DND-41 (cell line): ENCODE data around the gene SLC43A3.

ENCODE experiments used
- ATAC-seq: fragments of 200-7000 bp; cut with Tn5 transposase; 3 replicates; pipeline ENCODE4 v1.9.1; 2021; ENCODE audit warnings: low read depth; ENCODE audit not compliant: insufficient read depth
- DNase-seq: peaks from one replicate; pipeline ENCODE4 v3.0.0-alpha.2; 2020
- H2AFZ ChIP-seq: 2 replicates; pipeline ENCODE4 v1.6.0; 2012; ENCODE audit warnings: low read depth, low read length
- H3K27ac ChIP-seq: 2 replicates; pipeline ENCODE4 v1.5.1; 2012; ENCODE audit warnings: low read length, inconsistent platforms
- H3K27me3 ChIP-seq: fragments of 200-600 bp; sonication (generic); 2 replicates; pipeline ENCODE4 v1.6.0; 2012; ENCODE audit warnings: low read length, mild to moderate bottlenecking, inconsistent platforms; ENCODE audit not compliant: insufficient read depth, poor library complexity
- H3K36me3 ChIP-seq: 2 replicates; pipeline ENCODE4 v1.5.1; 2012; ENCODE audit warnings: low read length, inconsistent platforms; ENCODE audit not compliant: insufficient read depth
- H3K4me1 ChIP-seq: 2 replicates; pipeline ENCODE4 v1.5.1; 2012; ENCODE audit warnings: mild to moderate bottlenecking, low read length; ENCODE audit not compliant: insufficient read depth
- H3K4me2 ChIP-seq: 2 replicates; pipeline ENCODE4 v1.6.0; 2012; ENCODE audit warnings: mild to moderate bottlenecking, moderate library complexity, low read length, inconsistent platforms; ENCODE audit not compliant: insufficient read depth
- H3K4me3 ChIP-seq, 2 experiments: fragments of 200-600 bp in 1 of 2; shearing (Covaris generic) in 1 of 2; 2 replicates each; pipeline ENCODE4 v1.5.1; 2012 to 2016; ENCODE audit warnings: inconsistent platforms in 2 of 2, low read length in 2 of 2, mild to moderate bottlenecking in 2 of 2, low read depth in 1 of 2, moderate library complexity in 1 of 2
- H3K79me2 ChIP-seq: 2 replicates; pipeline ENCODE4 v1.6.0; 2012; ENCODE audit warnings: low read length, inconsistent platforms; ENCODE audit not compliant: insufficient read depth
- H3K9ac ChIP-seq: 2 replicates; pipeline ENCODE4 v1.6.0; 2012; ENCODE audit warnings: low read depth, mild to moderate bottlenecking, inconsistent platforms, low read length, moderate library complexity
- H3K9me3 ChIP-seq: 2 replicates; pipeline ENCODE4 v1.5.1; 2012; ENCODE audit warnings: low read length, moderate library complexity, mild to moderate bottlenecking, inconsistent platforms; ENCODE audit not compliant: insufficient read depth, severe bottlenecking
- H4K20me1 ChIP-seq: 2 replicates; pipeline ENCODE4 v1.6.0; 2012; ENCODE audit warnings: low read length; ENCODE audit not compliant: insufficient read depth
- EZH2 ChIP-seq: IDR thresholded peaks from 3 replicates; pipeline ENCODE4 v1.6.1; 2012; ENCODE audit warnings: borderline replicate concordance, low read depth, mild to moderate bottlenecking, moderate library complexity, low read length, inconsistent platforms; ENCODE audit not compliant: severe bottlenecking
- TF ChIP-seq, protein P1 (sequence below): IDR thresholded peaks from 2 replicates; pipeline ENCODE4 v1.5.1; 2012; ENCODE audit warnings: borderline replicate concordance, low read length, moderate library complexity, mild to moderate bottlenecking; ENCODE audit not compliant: poor library complexity, severe bottlenecking; ENCODE audit errors: extremely low read depth

The SLC43A3 gene

DNA sequence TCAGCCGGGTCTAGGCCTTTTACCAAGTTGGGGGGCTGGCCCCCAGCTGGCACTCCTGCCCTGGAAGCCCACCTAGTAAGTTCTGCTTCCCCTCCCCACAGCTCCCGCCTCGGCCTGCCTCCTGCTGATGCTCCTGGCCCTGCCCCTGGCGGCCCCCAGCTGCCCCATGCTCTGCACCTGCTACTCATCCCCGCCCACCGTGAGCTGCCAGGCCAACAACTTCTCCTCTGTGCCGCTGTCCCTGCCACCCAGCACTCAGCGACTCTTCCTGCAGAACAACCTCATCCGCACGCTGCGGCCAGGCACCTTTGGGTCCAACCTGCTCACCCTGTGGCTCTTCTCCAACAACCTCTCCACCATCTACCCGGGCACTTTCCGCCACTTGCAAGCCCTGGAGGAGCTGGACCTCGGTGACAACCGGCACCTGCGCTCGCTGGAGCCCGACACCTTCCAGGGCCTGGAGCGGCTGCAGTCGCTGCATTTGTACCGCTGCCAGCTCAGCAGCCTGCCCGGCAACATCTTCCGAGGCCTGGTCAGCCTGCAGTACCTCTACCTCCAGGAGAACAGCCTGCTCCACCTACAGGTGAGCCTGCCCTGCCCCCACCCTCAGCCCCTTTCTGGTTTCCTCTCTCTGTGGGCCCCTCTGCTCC is 40.7 kb upstream of the SLC43A3 start:
- Histone ChIP-seq H3K4me2 (no peak overlapping the region), H3K4me1 (no peaks in the 10 kb centered on the region), H3K27me3 (no peaks in the 10 kb centered on the region), H3K36me3 (no peaks in the 10 kb centered on the region), H3K79me2 (no peaks in the 10 kb centered on the region), H2AFZ (no peak overlapping the region), H3K4me3 (no peak overlapping the region), H3K9me3 (no peaks in the 10 kb centered on the region), H3K27ac (no peak overlapping the region), H3K9ac (no peak overlapping the region), H4K20me1 (no peaks in the 10 kb centered on the region)
- TF ChIP-seq, protein P1, sequence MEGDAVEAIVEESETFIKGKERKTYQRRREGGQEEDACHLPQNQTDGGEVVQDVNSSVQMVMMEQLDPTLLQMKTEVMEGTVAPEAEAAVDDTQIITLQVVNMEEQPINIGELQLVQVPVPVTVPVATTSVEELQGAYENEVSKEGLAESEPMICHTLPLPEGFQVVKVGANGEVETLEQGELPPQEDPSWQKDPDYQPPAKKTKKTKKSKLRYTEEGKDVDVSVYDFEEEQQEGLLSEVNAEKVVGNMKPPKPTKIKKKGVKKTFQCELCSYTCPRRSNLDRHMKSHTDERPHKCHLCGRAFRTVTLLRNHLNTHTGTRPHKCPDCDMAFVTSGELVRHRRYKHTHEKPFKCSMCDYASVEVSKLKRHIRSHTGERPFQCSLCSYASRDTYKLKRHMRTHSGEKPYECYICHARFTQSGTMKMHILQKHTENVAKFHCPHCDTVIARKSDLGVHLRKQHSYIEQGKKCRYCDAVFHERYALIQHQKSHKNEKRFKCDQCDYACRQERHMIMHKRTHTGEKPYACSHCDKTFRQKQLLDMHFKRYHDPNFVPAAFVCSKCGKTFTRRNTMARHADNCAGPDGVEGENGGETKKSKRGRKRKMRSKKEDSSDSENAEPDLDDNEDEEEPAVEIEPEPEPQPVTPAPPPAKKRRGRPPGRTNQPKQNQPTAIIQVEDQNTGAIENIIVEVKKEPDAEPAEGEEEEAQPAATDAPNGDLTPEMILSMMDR = no peak
- TF ChIP-seq EZH2 = no peak
- ATAC-seq = no peak
- DNase-seq = no peak

DNA sequence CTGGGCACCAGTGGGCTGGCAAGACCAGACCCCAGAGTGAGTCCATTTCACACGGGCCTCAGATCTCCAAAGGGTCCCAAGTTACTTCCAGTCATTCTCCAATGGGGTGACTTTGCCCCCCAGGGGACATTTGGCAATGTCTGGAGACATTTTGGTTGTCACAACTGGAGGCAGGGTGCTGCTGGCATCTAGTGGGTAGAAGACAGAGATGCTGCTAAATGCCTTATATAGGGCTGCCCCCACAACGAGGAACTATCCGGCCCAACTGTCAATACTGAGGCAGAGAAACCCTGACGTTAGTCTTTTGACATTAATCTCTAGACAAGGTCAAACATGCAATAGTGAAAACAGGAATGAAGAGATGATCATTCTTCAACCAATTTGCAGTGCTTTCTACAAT is 39.8 kb upstream of the SLC43A3 start:
- Histone ChIP-seq H3K79me2 (no peaks in the 10 kb centered on the region), H3K4me1 (no peaks in the 10 kb centered on the region), H3K27me3 (peaks cover 5% of the 10 kb centered on the region), H2AFZ (no peak overlapping the region), H3K9ac (no peak overlapping the region), H3K4me3 (no peak overlapping the region), H3K36me3 (no peaks in the 10 kb centered on the region), H4K20me1 (no peaks in the 10 kb centered on the region), H3K27ac (no peak overlapping the region), H3K9me3 (no peaks in the 10 kb centered on the region), H3K4me2 (no peak overlapping the region)
- TF ChIP-seq, protein P1 = peak; percentile 7
- no peak for TF ChIP-seq EZH2
- ATAC-seq (no peak), DNase-seq (no peak)

DNA sequence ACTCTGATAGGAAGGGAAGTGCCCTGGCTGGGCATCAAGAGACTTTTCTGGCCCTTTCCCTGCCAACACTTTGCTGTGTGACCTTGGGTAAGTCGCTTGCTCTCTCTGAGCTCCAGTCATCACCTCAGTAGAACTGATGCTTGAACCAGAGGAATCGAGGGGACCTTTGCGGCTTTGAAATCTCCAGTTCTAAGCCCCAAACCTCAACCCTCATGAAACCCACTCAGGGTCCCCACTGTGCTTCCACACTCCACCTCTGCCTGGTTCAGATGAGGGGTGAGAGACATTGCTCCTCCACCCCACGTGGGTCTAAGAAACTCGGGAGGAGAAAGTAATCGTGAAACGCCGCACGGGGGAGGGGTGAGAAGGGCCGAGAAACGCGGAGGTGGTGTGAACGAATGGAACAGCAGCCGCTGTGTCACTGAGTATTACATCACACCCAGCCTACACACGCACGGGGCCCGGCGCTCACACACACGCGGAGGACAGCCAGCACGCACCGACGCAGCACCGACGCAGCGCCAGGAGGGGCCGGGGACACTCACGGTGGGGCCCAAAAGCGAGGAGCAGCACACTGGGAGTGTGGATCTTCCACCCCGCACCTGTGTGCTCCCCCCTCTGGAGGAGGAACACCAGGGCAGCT is 37.7 kb upstream of the SLC43A3 start:
- H2AFZ ChIP-seq = no peak overlapping the region
- TF ChIP-seq, protein P1 = no peak
- TF ChIP-seq EZH2 = no peak
- no peak overlapping the region for H3K9ac ChIP-seq
- no peaks in the 10 kb centered on the region for H3K79me2 ChIP-seq
- no peak overlapping the region for H3K4me2 ChIP-seq
- peaks cover 22% of the 10 kb centered on the region for H3K27me3 ChIP-seq
- no peak for ATAC-seq
- no peaks in the 10 kb centered on the region for H3K9me3 ChIP-seq
- H3K27ac ChIP-seq = no peak overlapping the region
- peaks cover 20% of the 10 kb centered on the region for H3K4me1 ChIP-seq
- H3K36me3 ChIP-seq = no peaks in the 10 kb centered on the region
- peaks cover 3% of the 10 kb centered on the region for H4K20me1 ChIP-seq
- DNase-seq = no peak
- no peak overlapping the region for H3K4me3 ChIP-seq
